HepG2 (cell line): Measurements from ENCODE around the gene SIAH2. TPM values are rescaled to one million over a fixed set of nuclear protein-coding genes. Genes with fewer than 3 reads are reported as not detected.

Source experiments
- AGO1 ChIP-seq: fragments of 200-400 bp; formaldehyde crosslinking; IDR thresholded peaks from 2 replicates; pipeline ENCODE4 v1.6.1; 2017; ENCODE audit warnings: mild to moderate bottlenecking, low read depth, low read length, moderate library complexity; ENCODE audit not compliant: poor library complexity, severe bottlenecking
- ASH2L ChIP-seq: fragments of 300-600, 200-600 bp; sonication (generic); IDR thresholded peaks from 2 replicates; pipeline ENCODE4 v1.7.0; 2017; ENCODE audit warnings: low read depth, mild to moderate bottlenecking, moderate library complexity, mixed read lengths, low read length; ENCODE audit not compliant: insufficient read length
- DNMT3B ChIP-seq: conservative IDR thresholded peaks from 2 replicates; pipeline ENCODE4 v1.6.1; 2016; ENCODE audit warnings: missing biosample characterization, control low read depth
- ETS1 ChIP-seq: sonication (generic); formaldehyde crosslinking; IDR thresholded peaks from 2 replicates; pipeline ENCODE4 v1.4.0; 2020; ENCODE audit warnings: missing genetic modification reagents
- FOXP1 ChIP-seq, 2 experiments: fragments of 450-650 bp in 1 of 2; IDR thresholded peaks; 2 replicates each; pipeline ENCODE4 v1.6.1; 2017 to 2018; ENCODE audit warnings: antibody characterized with exemption in 1 of 2
- GATAD2A ChIP-seq: IDR thresholded peaks from 2 replicates; pipeline ENCODE4 v1.6.1; 2016
- HDAC2 ChIP-seq: sonication (generic); formaldehyde crosslinking; IDR thresholded peaks from 2 replicates; pipeline ENCODE4 v1.4.0; 2020; ENCODE audit warnings: missing genetic modification reagents
- KMT2B ChIP-seq: IDR thresholded peaks from 2 replicates; pipeline ENCODE4 v1.6.1; 2016; ENCODE audit warnings: missing genetic modification reagents, missing compliant biosample characterization
- POLR2A ChIP-seq, 2 experiments: IDR thresholded peaks; 2 replicates each; pipeline ENCODE4 v1.6.1; 2011; ENCODE audit warnings: low read depth in 2 of 2, low read length in 2 of 2, mild to moderate bottlenecking in 1 of 2, moderate library complexity in 1 of 2; ENCODE audit not compliant: insufficient read depth in 1 of 2
- REPIN1 ChIP-seq: sonication (generic); formaldehyde crosslinking; IDR thresholded peaks from 2 replicates; pipeline ENCODE4 v1.8.0; 2022; ENCODE audit warnings: missing genetic modification reagents, low read depth, mild to moderate bottlenecking, borderline replicate concordance
- SALL1 ChIP-seq: sonication (generic); formaldehyde crosslinking; IDR thresholded peaks from 2 replicates; pipeline ENCODE4 v1.8.0; 2022; ENCODE audit warnings: mild to moderate bottlenecking, missing genetic modification reagents
- SIN3A ChIP-seq: IDR thresholded peaks from 2 replicates; pipeline ENCODE4 v1.6.1; 2011; ENCODE audit warnings: low read depth, mild to moderate bottlenecking, control low read depth, low read length, borderline replicate concordance
- TARDBP ChIP-seq: sonication (generic); formaldehyde crosslinking; IDR thresholded peaks from 2 replicates; pipeline ENCODE4 v1.8.0; 2022; ENCODE audit warnings: mild to moderate bottlenecking, missing genetic modification reagents
- TEAD2 ChIP-seq: sonication (generic); formaldehyde crosslinking; IDR thresholded peaks from 2 replicates; pipeline ENCODE4 v1.9.0; 2021; ENCODE audit warnings: missing genetic modification reagents
- THRA ChIP-seq: sonication (generic); formaldehyde crosslinking; IDR thresholded peaks from 2 replicates; pipeline ENCODE4 v1.4.0; 2020; ENCODE audit warnings: missing genetic modification reagents, borderline replicate concordance
- ZFP90 ChIP-seq: sonication (generic); formaldehyde crosslinking; IDR thresholded peaks from 2 replicates; pipeline ENCODE4 v1.8.0; 2022; ENCODE audit warnings: missing genetic modification reagents, mild to moderate bottlenecking, inconsistent platforms, borderline replicate concordance
- ZNF121 ChIP-seq: sonication (generic); formaldehyde crosslinking; IDR thresholded peaks from 2 replicates; pipeline ENCODE4 v1.5.0; 2020; ENCODE audit warnings: mild to moderate bottlenecking, missing genetic modification reagents
- ZNF253 ChIP-seq: sonication (generic); formaldehyde crosslinking; IDR thresholded peaks from 2 replicates; pipeline ENCODE4 v1.8.0; 2022; ENCODE audit warnings: mild to moderate bottlenecking, missing genetic modification reagents, borderline replicate concordance
- ZNF282 ChIP-seq: fragments of 450-650 bp; IDR thresholded peaks from 2 replicates; pipeline ENCODE4 v1.6.1; 2018; ENCODE audit not compliant: partially characterized antibody
- ZNF383 ChIP-seq: sonication (generic); formaldehyde crosslinking; IDR thresholded peaks from 2 replicates; pipeline ENCODE4 v1.4.0; 2020; ENCODE audit warnings: missing genetic modification reagents, mild to moderate bottlenecking, borderline replicate concordance
- ZNF607 ChIP-seq: sonication (generic); formaldehyde crosslinking; IDR thresholded peaks from 2 replicates; pipeline ENCODE4 v1.5.1; 2020; ENCODE audit warnings: missing genetic modification reagents, mild to moderate bottlenecking, borderline replicate concordance
- ZNF646 ChIP-seq: sonication (generic); formaldehyde crosslinking; IDR thresholded peaks from 2 replicates; pipeline ENCODE4 v1.9.0; 2021; ENCODE audit warnings: mild to moderate bottlenecking, missing genetic modification reagents
- ZSCAN12 ChIP-seq: sonication (generic); formaldehyde crosslinking; IDR thresholded peaks from 2 replicates; pipeline ENCODE4 v1.9.0; 2021; ENCODE audit warnings: mild to moderate bottlenecking, missing genetic modification reagents
- polyA plus RNA-seq, 8 experiments: library from polyadenylated mRNA; depleted of rRNA in 3 of 8; stranded (reverse) in 7 of 8; unstranded in 1 of 8; fragments of >200 nt; fragmentation: Illumina TruSeq in 4 of 8; extraction: Trizol in 4 of 8; gene quantifications; 2 replicates each; pipeline versions ENCODE4 v1.2.1 to v1.2.3, GENCODE V29; 2011 to 2016; ENCODE audit warnings: low read depth in 4 of 8, missing spikeins in 1 of 8, mixed read lengths in 1 of 8; ENCODE audit not compliant: insufficient read depth in 1 of 8
- total RNA-seq, 5 experiments: library from RNA; depleted of rRNA; stranded (reverse); fragments of >200 nt; fragmentation: Illumina TruSeq; extraction: Trizol; gene quantifications; 2 replicates each; pipeline ENCODE4 v1.2.3, GENCODE V29; 2016; ENCODE audit warnings: low read depth in 1 of 5

SIAH2 gene
- total and polyA plus RNA-seq, 2 of the 13 experiments (the other 11 are each of a cell fraction or from before 2014, with no cell fraction given): 71.8 to 117 TPM

- TF ChIP-seq ASH2L (peak; percentile 32), KMT2B (CRISPR knock-in tag) (no peak), ZNF646 (CRISPR knock-in tag) (peak; percentile 70; the same call in 1 of the 2 replicates), REPIN1 (CRISPR knock-in tag) (peak; percentile 53; the same call in 1 of the 2 replicates), ZNF282 (no peak), ZFP90 (CRISPR knock-in tag) (no peak), ETS1 (no peak), HDAC2 (CRISPR knock-in tag) (no peak), THRA (CRISPR knock-in tag) (no peak), TEAD2 (no peak), TARDBP (CRISPR knock-in tag) (0 out of 2 replicates have a peak, but pooled peaks have one; percentile 28), ZSCAN12 (no peak), ZNF607 (CRISPR knock-in tag) (no peak), ZNF383 (CRISPR knock-in tag) (no peak), ZNF121 (peak; percentile 20; the same call in 1 of the 2 replicates), ZNF253 (CRISPR knock-in tag) (no peak), SALL1 (CRISPR knock-in tag) (peak; percentile 28; the same call in 1 of the 2 replicates), DNMT3B (CRISPR knock-in tag) (no peak), POLR2A (IDR thresholded peaks at IDR 0.05; ENCODE audit: insufficient read depth in 1 of 2, low read depth in 2 of 2, low read length in 2 of 2) (peak in 1 of 2 experiments; percentile 30; a peak in 1 of 4 replicates), FOXP1 (IDR thresholded peaks at IDR 0.05) (no peak), FOXP1 (CRISPR knock-in tag; IDR thresholded peaks at IDR 0.05) (no peak), SIN3A (peak; percentile 63; the same call in 1 of the 2 replicates), GATAD2A (CRISPR knock-in tag) (peak; percentile 21; the same call in 1 of the 2 replicates), AGO1 (no peak)
These were observed 3.0 kb downstream of the SIAH2 start (continued) for GRCh38 chr3:150759947-150760346.
